ENCODE measurements around the gene B9D1.

The B9D1 gene

DNA sequence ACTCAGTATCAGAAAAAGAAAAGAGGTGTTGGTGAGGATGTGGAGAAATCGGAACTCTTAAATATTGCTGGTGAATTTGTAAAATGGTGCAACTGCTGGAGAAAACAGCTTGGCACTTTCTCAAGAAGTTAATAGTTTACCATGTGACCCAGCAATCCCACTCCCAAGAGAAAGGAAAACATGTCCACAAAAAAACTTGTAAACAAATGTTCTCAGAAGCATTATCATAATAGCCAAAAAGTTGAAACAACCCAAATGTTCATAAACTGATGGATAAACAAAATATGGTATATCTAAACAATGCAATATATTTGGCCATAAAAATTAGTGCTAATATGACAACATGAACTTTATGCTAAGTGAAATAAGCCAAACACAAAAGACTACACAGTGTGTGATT is 13.2 kb upstream of the B9D1 start:
- peaks cover 10% of the 10 kb centered on the region for H3K36me3 ChIP-seq (ENCODE audit: control insufficient read depth, insufficient read depth, low read length)
- H3K27me3 ChIP-seq (ENCODE audit: control insufficient read depth, insufficient read depth, low read length, poor library complexity, severe bottlenecking) = no peaks in the 10 kb centered on the region
- H3K4me3 ChIP-seq (ENCODE audit: insufficient read depth, low read depth, low read length) = no peak overlapping the region
- no peak overlapping the region for H3K27ac ChIP-seq (ENCODE audit: insufficient read depth, low read depth, low read length, poor library complexity, severe bottlenecking)
- H3K9me3 ChIP-seq (ENCODE audit: control insufficient read depth, low read length) = no peaks in the 10 kb centered on the region
- 86 to 92% methylated on average over 1 of the region's 1 CpG for WGBS, 2 experiments
- H3K4me1 ChIP-seq (ENCODE audit: control insufficient read depth, insufficient read depth, low read length) = peaks cover 10% of the 10 kb centered on the region

DNA sequence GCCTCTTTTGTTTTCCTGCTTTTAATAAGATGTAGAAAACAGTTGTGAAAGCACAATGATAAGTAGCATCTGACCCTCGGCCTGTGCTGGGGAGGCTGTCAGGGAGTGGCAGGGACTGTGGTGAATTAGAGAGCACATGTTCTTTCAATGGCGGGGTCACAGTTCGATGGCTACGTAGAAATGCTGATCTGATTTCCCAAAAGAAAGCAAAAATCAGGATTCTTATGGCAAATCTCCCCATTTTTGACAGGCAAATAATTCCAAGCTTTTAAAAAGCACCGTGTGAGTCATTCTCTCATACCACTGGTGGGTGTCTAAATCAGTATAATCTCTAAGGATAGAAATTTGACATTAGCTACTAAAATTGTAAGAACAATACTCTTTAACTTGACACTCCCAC is 11.6 kb upstream of the B9D1 start:
- Histone ChIP-seq H3K27me3 (ENCODE audit: control insufficient read depth, insufficient read depth, low read length, poor library complexity, severe bottlenecking) (no peaks in the 10 kb centered on the region), H3K9me3 (ENCODE audit: control insufficient read depth, low read length) (no peaks in the 10 kb centered on the region), H3K4me1 (ENCODE audit: control insufficient read depth, insufficient read depth, low read length) (peaks cover 4% of the 10 kb centered on the region), H3K27ac (ENCODE audit: insufficient read depth, low read depth, low read length, poor library complexity, severe bottlenecking) (no peak overlapping the region), H3K36me3 (ENCODE audit: control insufficient read depth, insufficient read depth, low read length) (no peaks in the 10 kb centered on the region), H3K4me3 (ENCODE audit: insufficient read depth, low read depth, low read length) (no peak overlapping the region)
- whole genome bisulfite sequencing, 2 experiments = 93 to 96% methylated on average over 5 of the region's 5 CpGs

DNA sequence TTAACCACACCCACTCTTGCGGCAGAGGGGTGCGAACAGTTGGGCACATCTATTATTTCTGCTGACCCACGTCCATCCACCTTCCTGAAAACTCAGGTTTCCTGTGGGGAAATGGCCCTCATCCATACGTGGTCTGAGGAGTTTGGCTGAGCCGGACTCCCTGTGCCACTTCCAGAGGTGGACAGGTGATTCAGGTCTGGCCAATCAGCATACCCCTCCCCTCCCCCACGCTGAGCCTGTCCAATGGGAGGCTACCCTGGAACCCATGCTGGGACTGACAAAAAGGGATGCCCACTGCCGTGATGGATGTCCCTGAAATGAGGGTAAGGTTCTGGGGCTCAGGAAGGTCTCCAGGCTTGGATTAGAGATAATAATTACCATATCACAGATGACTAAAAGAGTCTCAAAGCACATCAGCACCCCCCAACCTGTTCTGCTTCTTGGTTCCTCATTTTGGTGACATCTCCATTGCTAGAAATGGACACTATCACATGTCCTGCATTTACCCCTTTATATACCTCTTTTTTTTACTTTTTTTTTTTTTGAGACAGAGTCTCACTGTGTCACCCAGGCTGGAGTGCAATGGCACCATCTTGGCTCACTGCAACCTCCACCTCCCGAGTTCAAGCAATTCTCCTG is 10.5 kb upstream of the B9D1 start:
- Histone ChIP-seq H3K4me1 (ENCODE audit: control insufficient read depth, insufficient read depth, low read length) (peaks cover 4% of the 10 kb centered on the region), H3K9me3 (ENCODE audit: control insufficient read depth, low read length) (no peaks in the 10 kb centered on the region), H3K36me3 (ENCODE audit: control insufficient read depth, insufficient read depth, low read length) (no peaks in the 10 kb centered on the region), H3K27ac (ENCODE audit: insufficient read depth, low read depth, low read length, poor library complexity, severe bottlenecking) (no peak overlapping the region), H3K4me3 (ENCODE audit: insufficient read depth, low read depth, low read length) (no peak overlapping the region), H3K27me3 (ENCODE audit: control insufficient read depth, insufficient read depth, low read length, poor library complexity, severe bottlenecking) (no peaks in the 10 kb centered on the region)
- WGBS, 2 experiments = 84 to 86% methylated on average over 8 of the region's 8 CpGs

- H3K36me3 ChIP-seq (ENCODE audit: control insufficient read depth, insufficient read depth, low read length) = no peaks in the 10 kb centered on the region
- WGBS, 2 experiments = 93 to 95% methylated on average over 12 of the region's 12 CpGs
- no peaks in the 10 kb centered on the region for H3K27me3 ChIP-seq (ENCODE audit: control insufficient read depth, insufficient read depth, low read length, poor library complexity, severe bottlenecking)
- no peak overlapping the region for H3K27ac ChIP-seq (ENCODE audit: insufficient read depth, low read depth, low read length, poor library complexity, severe bottlenecking)
- H3K9me3 ChIP-seq (ENCODE audit: control insufficient read depth, low read length) = no peaks in the 10 kb centered on the region
- H3K4me1 ChIP-seq (ENCODE audit: control insufficient read depth, insufficient read depth, low read length) = peaks cover 4% of the 10 kb centered on the region
- no peak overlapping the region for H3K4me3 ChIP-seq (ENCODE audit: insufficient read depth, low read depth, low read length)
Measured at GRCh38 chr17:19372439-19372838, 9.9 kb upstream of the B9D1 start.

- Histone ChIP-seq H3K36me3 (ENCODE audit: control insufficient read depth, insufficient read depth, low read length) (no peaks in the 10 kb centered on the region), H3K4me1 (ENCODE audit: control insufficient read depth, insufficient read depth, low read length) (peaks cover 2% of the 10 kb centered on the region), H3K27ac (ENCODE audit: insufficient read depth, low read depth, low read length, poor library complexity, severe bottlenecking) (no peak overlapping the region), H3K9me3 (ENCODE audit: control insufficient read depth, low read length) (no peaks in the 10 kb centered on the region), H3K27me3 (ENCODE audit: control insufficient read depth, insufficient read depth, low read length, poor library complexity, severe bottlenecking) (no peaks in the 10 kb centered on the region), H3K4me3 (ENCODE audit: insufficient read depth, low read depth, low read length) (no peak overlapping the region)
- 93 to 94% methylated on average over 9 of the region's 9 CpGs for WGBS, 2 experiments
Measured at GRCh38 chr17:19372011-19372370, 9.5 kb upstream of the B9D1 start.

GRCh38 chr17:19371259-19372010 is 8.9 kb upstream of the B9D1 start:
- Histone ChIP-seq H3K9me3 (ENCODE audit: control insufficient read depth, low read length) (no peaks in the 10 kb centered on the region), H3K27ac (ENCODE audit: insufficient read depth, low read depth, low read length, poor library complexity, severe bottlenecking) (no peak overlapping the region), H3K27me3 (ENCODE audit: control insufficient read depth, insufficient read depth, low read length, poor library complexity, severe bottlenecking) (no peaks in the 10 kb centered on the region), H3K36me3 (ENCODE audit: control insufficient read depth, insufficient read depth, low read length) (no peaks in the 10 kb centered on the region), H3K4me3 (ENCODE audit: insufficient read depth, low read depth, low read length) (no peak overlapping the region), H3K4me1 (ENCODE audit: control insufficient read depth, insufficient read depth, low read length) (no peaks in the 10 kb centered on the region)
- WGBS, 2 experiments = 88 to 94% methylated on average over 7 of the region's 7 CpGs

DNA sequence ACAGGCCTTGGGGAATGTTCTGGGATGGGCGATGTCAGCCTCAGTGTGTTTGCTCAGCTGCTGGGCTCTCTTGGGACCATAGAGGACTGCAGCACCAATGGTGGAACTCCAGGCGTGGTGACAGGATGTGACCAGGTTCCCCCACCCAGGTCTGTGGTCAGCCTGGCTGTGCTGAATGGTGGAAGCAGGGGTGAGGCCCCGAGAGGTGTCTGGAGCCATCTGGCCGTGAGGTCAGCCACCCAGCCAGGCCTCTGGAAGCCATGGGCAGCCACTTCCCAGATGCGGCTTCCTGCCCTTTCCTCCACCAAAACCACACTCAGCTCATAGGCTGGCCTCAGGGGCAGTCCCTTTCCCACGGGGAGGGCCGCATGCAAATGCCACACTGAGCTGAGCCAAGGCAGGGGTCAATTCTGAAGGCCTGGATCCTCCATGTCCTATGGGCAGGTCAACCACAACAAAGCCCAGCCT is 8.0 kb upstream of the B9D1 start:
- Histone ChIP-seq H3K4me1 (ENCODE audit: control insufficient read depth, insufficient read depth, low read length) (no peaks in the 10 kb centered on the region), H3K4me3 (ENCODE audit: insufficient read depth, low read depth, low read length) (no peak overlapping the region), H3K36me3 (ENCODE audit: control insufficient read depth, insufficient read depth, low read length) (no peaks in the 10 kb centered on the region), H3K27ac (ENCODE audit: insufficient read depth, low read depth, low read length, poor library complexity, severe bottlenecking) (no peak overlapping the region), H3K9me3 (ENCODE audit: control insufficient read depth, low read length) (no peaks in the 10 kb centered on the region), H3K27me3 (ENCODE audit: control insufficient read depth, insufficient read depth, low read length, poor library complexity, severe bottlenecking) (no peaks in the 10 kb centered on the region)
- WGBS, 2 experiments = 87 to 93% methylated on average over 7 of the region's 7 CpGs

GRCh38 chr17:19369846-19370492 is 7.4 kb upstream of the B9D1 start:
- H3K4me1 ChIP-seq (ENCODE audit: control insufficient read depth, insufficient read depth, low read length) = no peaks in the 10 kb centered on the region
- 95 to 97% methylated on average over 12 of the region's 12 CpGs for WGBS, 2 experiments
- no peak overlapping the region for H3K27ac ChIP-seq (ENCODE audit: insufficient read depth, low read depth, low read length, poor library complexity, severe bottlenecking)

GRCh38 chr17:19369107-19369778 is 6.7 kb upstream of the B9D1 start:
- Histone ChIP-seq H3K4me3 (ENCODE audit: insufficient read depth, low read depth, low read length) (no peak overlapping the region), H3K27ac (ENCODE audit: insufficient read depth, low read depth, low read length, poor library complexity, severe bottlenecking) (no peak overlapping the region), H3K36me3 (ENCODE audit: control insufficient read depth, insufficient read depth, low read length) (no peaks in the 10 kb centered on the region), H3K4me1 (ENCODE audit: control insufficient read depth, insufficient read depth, low read length) (no peaks in the 10 kb centered on the region), H3K9me3 (ENCODE audit: control insufficient read depth, low read length) (no peaks in the 10 kb centered on the region), H3K27me3 (ENCODE audit: control insufficient read depth, insufficient read depth, low read length, poor library complexity, severe bottlenecking) (no peaks in the 10 kb centered on the region)
- WGBS, 2 experiments = 96% methylated on average over 16 of the region's 16 CpGs

More at GRCh38 chr17:19369846-19370492, 7.4 kb upstream of the B9D1 start:
- no peak overlapping the region for H3K4me3 ChIP-seq (ENCODE audit: insufficient read depth, low read depth, low read length)
- H3K27me3 ChIP-seq (ENCODE audit: control insufficient read depth, insufficient read depth, low read length, poor library complexity, severe bottlenecking) = no peaks in the 10 kb centered on the region
- no peaks in the 10 kb centered on the region for H3K9me3 ChIP-seq (ENCODE audit: control insufficient read depth, low read length)
- H3K36me3 ChIP-seq (ENCODE audit: control insufficient read depth, insufficient read depth, low read length) = no peaks in the 10 kb centered on the region

- Histone ChIP-seq H3K27ac (ENCODE audit: insufficient read depth, low read depth, low read length, poor library complexity, severe bottlenecking) (no peak overlapping the region), H3K4me1 (ENCODE audit: control insufficient read depth, insufficient read depth, low read length) (no peaks in the 10 kb centered on the region), H3K9me3 (ENCODE audit: control insufficient read depth, low read length) (no peaks in the 10 kb centered on the region), H3K36me3 (ENCODE audit: control insufficient read depth, insufficient read depth, low read length) (no peaks in the 10 kb centered on the region), H3K4me3 (ENCODE audit: insufficient read depth, low read depth, low read length) (no peak overlapping the region), H3K27me3 (ENCODE audit: control insufficient read depth, insufficient read depth, low read length, poor library complexity, severe bottlenecking) (no peaks in the 10 kb centered on the region)
- WGBS, 2 experiments = 91 to 96% methylated on average over 4 of the region's 4 CpGs
Measured at GRCh38 chr17:19368229-19368628, 5.7 kb upstream of the B9D1 start.
